HG03103 (cell line): Measurements from ENCODE around the gene AAGAB.

Experiments
- ATAC-seq: cut with Tn5 transposase; IDR thresholded peaks from one replicate; pipeline ENCODE4 v1.9.1; 2021; ENCODE audit warnings: low read depth; ENCODE audit not compliant: unreplicated experiment

The AAGAB gene

GRCh38 chr15:67212684-67213367 lies 41.6 kb downstream of the AAGAB start:
- ATAC-seq: no peak

GRCh38 chr15:67210555-67211168 lies 43.8 kb downstream of the AAGAB start:
- no peak for ATAC-seq

- no peak for ATAC-seq
These were observed 46.1 kb downstream of the AAGAB start for GRCh38 chr15:67208396-67208795.

GRCh38 chr15:67207555-67208207 lies 46.8 kb downstream of the AAGAB start:
- no peak for ATAC-seq

GRCh38 chr15:67202991-67203390 lies 51.5 kb downstream of the AAGAB start:
- no peak for ATAC-seq

- ATAC-seq: no peak
These were observed 52.4 kb downstream of the AAGAB start for GRCh38 chr15:67202091-67202490.

- ATAC-seq: no peak
These were observed 53.3 kb downstream of the AAGAB start for GRCh38 chr15:67201136-67201535.

- no peak for ATAC-seq
These were observed 54.3 kb downstream of the AAGAB start for GRCh38 chr15:67199881-67200763.

GRCh38 chr15:67199391-67199790 lies 55.1 kb downstream of the AAGAB start:
- ATAC-seq: no peak

GRCh38 chr15:67198157-67198754 lies 56.2 kb downstream of the AAGAB start:
- peak; percentile 63 for ATAC-seq

GRCh38 chr15:67197364-67197695 lies 57.1 kb downstream of the AAGAB start:
- ATAC-seq: no peak

- ATAC-seq: no peak
These were observed 57.6 kb downstream of the AAGAB start for GRCh38 chr15:67196672-67197363.

GRCh38 chr15:67196222-67196621 lies 58.2 kb downstream of the AAGAB start:
- no peak for ATAC-seq

- no peak for ATAC-seq
These were observed 59.2 kb downstream of the AAGAB start for GRCh38 chr15:67195305-67195704.

- ATAC-seq: no peak
These were observed 60.0 kb downstream of the AAGAB start for GRCh38 chr15:67194171-67195114.

GRCh38 chr15:67193223-67193990 lies 61.1 kb downstream of the AAGAB start:
- no peak for ATAC-seq

- no peak for ATAC-seq
These were observed 62.2 kb downstream of the AAGAB start for GRCh38 chr15:67192185-67192820.

GRCh38 chr15:67190813-67191212 lies 63.6 kb downstream of the AAGAB start:
- ATAC-seq: no peak
